Testis (tissue), 2 donors: ENCODE data around the gene PLEKHF1.

Source experiments
- CTCF ChIP-seq, 3 experiments: fragments of 450-650 bp in 2 of 3; fragments of 200-600 bp in 1 of 3; sonication (generic) in 1 of 3; IDR thresholded peaks; one replicate each; pipeline ENCODE4 v1.5.1; 2016 to 2019; ENCODE audit warnings: antibody characterized with exemption in 3 of 3, mild to moderate bottlenecking in 2 of 3, moderate library complexity in 1 of 3
- POLR2A ChIP-seq: fragments of 450-650 bp; IDR thresholded peaks from one replicate; pipeline ENCODE4 v1.6.1; 2017; ENCODE audit warnings: antibody characterized with exemption, mild to moderate bottlenecking, moderate library complexity

GRCh38 chr19:29634002-29634401, 31.3 kb upstream of the PLEKHF1 start:
- TF ChIP-seq CTCF (IDR thresholded peaks at IDR 0.05) (no peak), POLR2A (no peak)
